Stimulated activated CD8-positive, alpha-beta memory T cell treated with anti-CD3 and anti-CD28 coated beads, Interleukin-12 subunit alpha, Interleukin-12 subunit beta, amount 100 ng/mL, for 1 hour (primary cell): ENCODE results near the gene HHAT.
"Not testable (repeated sequence)": the region's sequence is repeated elsewhere in the genome, so short reads cannot be mapped to it uniquely, and the experiment has no call there.

Experiments used
- DNase-seq: peaks from one replicate; pipeline ENCODE4 v3.0.0-alpha.2; 2020; ENCODE audit warnings: low read depth

HHAT gene

GRCh38 chr1:210313921-210314320 lies 14.8 kb upstream of the HHAT start:
- DNase-seq: no peak

- no peak for DNase-seq
These were observed 13.2 kb upstream of the HHAT start for GRCh38 chr1:210315529-210315928.

GRCh38 chr1:210321131-210321530 lies 7.6 kb upstream of the HHAT start:
- no peak for DNase-seq

- DNase-seq: no peak
These were observed 7.2 kb upstream of the HHAT start for GRCh38 chr1:210321552-210321951.

- no peak for DNase-seq
These were observed 4.7 kb upstream of the HHAT start for GRCh38 chr1:210323957-210324356.

- DNase-seq: no peak
These were observed 3.6 kb upstream of the HHAT start for GRCh38 chr1:210325026-210325670.

GRCh38 chr1:210328032-210328745 lies 513 bp upstream of the HHAT start:
- no peak for DNase-seq

- no peak for DNase-seq
These were observed 1.7 kb downstream of the HHAT start for GRCh38 chr1:210330279-210330866.

- no peak for DNase-seq
These were observed 3.5 kb downstream of the HHAT start for GRCh38 chr1:210332233-210332632.

GRCh38 chr1:210332719-210333398 lies 4.2 kb downstream of the HHAT start:
- DNase-seq: no peak

- no peak for DNase-seq
These were observed 6.3 kb downstream of the HHAT start for GRCh38 chr1:210335001-210335400.

- no peak for DNase-seq
These were observed 7.7 kb downstream of the HHAT start for GRCh38 chr1:210336362-210336761.

GRCh38 chr1:210339500-210339899 lies 10.8 kb downstream of the HHAT start:
- DNase-seq: no peak

GRCh38 chr1:210340311-210340710 lies 11.6 kb downstream of the HHAT start:
- DNase-seq: no peak

GRCh38 chr1:210340841-210341240 lies 12.1 kb downstream of the HHAT start:
- no peak for DNase-seq

- DNase-seq: no peak
These were observed 14.5 kb downstream of the HHAT start for GRCh38 chr1:210342986-210343780.

GRCh38 chr1:210344706-210345105 lies 16.0 kb downstream of the HHAT start:
- DNase-seq: no peak

GRCh38 chr1:210347112-210347511 lies 18.4 kb downstream of the HHAT start:
- no peak for DNase-seq

GRCh38 chr1:210351496-210351895 lies 22.8 kb downstream of the HHAT start:
- no peak for DNase-seq

- no peak for DNase-seq
These were observed 23.9 kb downstream of the HHAT start for GRCh38 chr1:210352575-210352974.

- not testable (repeated sequence) for DNase-seq
These were observed 25.6 kb downstream of the HHAT start for GRCh38 chr1:210354305-210354704.

GRCh38 chr1:210358626-210359025 lies 29.9 kb downstream of the HHAT start:
- no peak for DNase-seq
